Testis (tissue), 2 donors: ENCODE measurements around the gene SPCS3.

Experiments used
- CTCF ChIP-seq, 3 experiments: fragments of 450-650 bp in 2 of 3; fragments of 200-600 bp in 1 of 3; sonication (generic) in 1 of 3; IDR thresholded peaks; one replicate each; pipeline ENCODE4 v1.5.1; 2016 to 2019; ENCODE audit warnings: antibody characterized with exemption in 3 of 3, mild to moderate bottlenecking in 2 of 3, moderate library complexity in 1 of 3
- POLR2A ChIP-seq: fragments of 450-650 bp; IDR thresholded peaks from one replicate; pipeline ENCODE4 v1.6.1; 2017; ENCODE audit warnings: antibody characterized with exemption, mild to moderate bottlenecking, moderate library complexity

- TF ChIP-seq CTCF (IDR thresholded peaks at IDR 0.05) = no peak
- peak; percentile 32 for TF ChIP-seq POLR2A
Measured at GRCh38 chr4:176319704-176320339, at the start of gene SPCS3.
